DOHH2 (cell line): ENCODE data around the gene CNMD.

Experiments
- H3F3A ChIP-seq: fragments of 200-600 bp; sonication (generic), shearing (Covaris generic); 2 replicates; pipeline ENCODE4 v1.6.0; 2016; ENCODE audit warnings: antibody characterized with exemption, mild to moderate bottlenecking; ENCODE audit not compliant: control insufficient read depth, insufficient read depth
- H3K27ac ChIP-seq: fragments of 200-600 bp; sonication (generic); 2 replicates; pipeline ENCODE4 v1.5.1; 2014; ENCODE audit warnings: low read depth, mild to moderate bottlenecking, low read length, moderate library complexity
- H3K27me3 ChIP-seq: fragments of 200-600 bp; sonication (generic); 2 replicates; pipeline ENCODE4 v1.6.1; 2014; ENCODE audit warnings: mild to moderate bottlenecking, low read length, mixed read lengths; ENCODE audit not compliant: control insufficient read depth
- H3K36me3 ChIP-seq: fragments of 200-600 bp; sonication (generic); 2 replicates; pipeline ENCODE4 v1.6.1; 2014; ENCODE audit warnings: mild to moderate bottlenecking, low read length, moderate library complexity, mixed read lengths; ENCODE audit not compliant: control insufficient read depth
- H3K4me1 ChIP-seq: fragments of 200-600 bp; sonication (generic); 2 replicates; pipeline ENCODE4 v1.6.1; 2014; ENCODE audit warnings: mild to moderate bottlenecking, low read length, mixed read lengths; ENCODE audit not compliant: control insufficient read depth
- H3K4me2 ChIP-seq: fragments of 200-600 bp; sonication (generic); 2 replicates; pipeline ENCODE4 v1.6.0; 2014; ENCODE audit warnings: mild to moderate bottlenecking, low read length, moderate library complexity
- H3K4me3 ChIP-seq: fragments of 200-600 bp; sonication (generic); 2 replicates; pipeline ENCODE4 v1.5.1; 2014; ENCODE audit warnings: mild to moderate bottlenecking, low read length, mixed read lengths
- H3K79me2 ChIP-seq: fragments of 200-600 bp; sonication (generic); 2 replicates; pipeline ENCODE4 v1.6.1; 2014; ENCODE audit warnings: mild to moderate bottlenecking, low read length, mixed read lengths; ENCODE audit not compliant: control insufficient read depth
- H3K9me2 ChIP-seq: fragments of 200-600 bp; sonication (generic); replicated peaks from 2 replicates; pipeline ENCODE4 v1.6.1; 2014; ENCODE audit warnings: mild to moderate bottlenecking, low read length, mixed read lengths; ENCODE audit not compliant: control insufficient read depth
- H3K9me3 ChIP-seq: fragments of 200-600 bp; sonication (generic); 2 replicates; pipeline ENCODE4 v1.6.1; 2014; ENCODE audit warnings: antibody characterized with exemption, low read length, mixed read lengths; ENCODE audit not compliant: control insufficient read depth, insufficient read depth
- H4K20me1 ChIP-seq: fragments of 200-600 bp; sonication (generic); 2 replicates; pipeline ENCODE4 v1.6.0; 2014; ENCODE audit warnings: low read depth, mild to moderate bottlenecking, antibody characterized with exemption, low read length, moderate library complexity; ENCODE audit not compliant: control insufficient read depth, insufficient read depth
- CTCF ChIP-seq: fragments of 200-600 bp; sonication (generic); IDR thresholded peaks from one replicate; pipeline ENCODE4 v1.5.1; 2014; ENCODE audit warnings: antibody characterized with exemption, mild to moderate bottlenecking, low read depth, low read length; ENCODE audit not compliant: poor library complexity, severe bottlenecking
- EZH2phosphoT487 ChIP-seq: fragments of 200-600 bp; sonication (generic); IDR thresholded peaks from 2 replicates; pipeline ENCODE4 v1.6.1; 2017; ENCODE audit warnings: borderline replicate concordance, mild to moderate bottlenecking, antibody characterized with exemption, low read length, moderate library complexity, mixed read lengths

The CNMD gene

GRCh38 chr13:52664272-52664671 is 75.3 kb downstream of the CNMD start:
- H3K4me3 ChIP-seq = no peak overlapping the region
- H3K9me3 ChIP-seq = no peaks in the 10 kb centered on the region
- no peaks in the 10 kb centered on the region for H4K20me1 ChIP-seq
- H3K4me1 ChIP-seq = no peaks in the 10 kb centered on the region
- H3K9me2 ChIP-seq = no peaks in the 10 kb centered on the region
- TF ChIP-seq CTCF (no peak), EZH2phosphoT487 (no peak)
- H3K27ac ChIP-seq = no peak overlapping the region
- no peaks in the 10 kb centered on the region for H3K27me3 ChIP-seq
- peaks cover under 1% of the 10 kb centered on the region; the same call in 1 of the 2 replicates for H3F3A ChIP-seq
- peaks cover 13% of the 10 kb centered on the region for H3K79me2 ChIP-seq
- no peak overlapping the region for H3K4me2 ChIP-seq
- peaks cover 93% of the 10 kb centered on the region for H3K36me3 ChIP-seq

GRCh38 chr13:52659340-52659739 is 80.3 kb downstream of the CNMD start:
- Histone ChIP-seq H3K9me2 (no peaks in the 10 kb centered on the region), H3K4me3 (no peak overlapping the region), H3K36me3 (peaks cover 93% of the 10 kb centered on the region), H3K9me3 (no peaks in the 10 kb centered on the region), H4K20me1 (peaks cover 6% of the 10 kb centered on the region; the same call in 1 of the 2 replicates), H3K79me2 (peaks cover 46% of the 10 kb centered on the region), H3K27me3 (no peaks in the 10 kb centered on the region), H3K4me1 (peaks cover 21% of the 10 kb centered on the region), H3F3A (no peaks in the 10 kb centered on the region), H3K27ac (no peak overlapping the region), H3K4me2 (no peak overlapping the region)
- no peak for TF ChIP-seq EZH2phosphoT487
- TF ChIP-seq CTCF = no peak
